Measurements from ENCODE around the gene OTOG.

The OTOG gene

DNA sequence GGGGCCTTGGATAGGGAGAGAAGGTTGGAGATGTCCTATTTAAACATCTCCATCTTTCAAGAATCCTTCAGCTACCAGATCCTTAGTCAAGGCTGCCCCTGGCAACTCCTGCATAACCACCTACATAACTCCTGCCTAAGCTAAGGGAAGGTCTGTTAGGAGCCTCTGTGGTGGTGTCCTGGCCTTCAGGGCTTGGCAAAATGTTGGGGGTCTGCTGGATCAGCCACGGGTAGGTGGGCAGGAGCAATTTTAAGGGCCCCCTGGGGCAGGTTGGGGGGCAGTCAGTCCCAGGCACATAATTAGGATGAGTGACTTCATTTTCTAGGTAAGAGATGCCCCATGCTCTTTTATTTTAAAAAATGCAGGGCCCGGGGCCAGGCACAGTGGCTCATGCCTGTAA, 28.7 kb upstream of the OTOG start:
- DNase-seq = no peak

DNA sequence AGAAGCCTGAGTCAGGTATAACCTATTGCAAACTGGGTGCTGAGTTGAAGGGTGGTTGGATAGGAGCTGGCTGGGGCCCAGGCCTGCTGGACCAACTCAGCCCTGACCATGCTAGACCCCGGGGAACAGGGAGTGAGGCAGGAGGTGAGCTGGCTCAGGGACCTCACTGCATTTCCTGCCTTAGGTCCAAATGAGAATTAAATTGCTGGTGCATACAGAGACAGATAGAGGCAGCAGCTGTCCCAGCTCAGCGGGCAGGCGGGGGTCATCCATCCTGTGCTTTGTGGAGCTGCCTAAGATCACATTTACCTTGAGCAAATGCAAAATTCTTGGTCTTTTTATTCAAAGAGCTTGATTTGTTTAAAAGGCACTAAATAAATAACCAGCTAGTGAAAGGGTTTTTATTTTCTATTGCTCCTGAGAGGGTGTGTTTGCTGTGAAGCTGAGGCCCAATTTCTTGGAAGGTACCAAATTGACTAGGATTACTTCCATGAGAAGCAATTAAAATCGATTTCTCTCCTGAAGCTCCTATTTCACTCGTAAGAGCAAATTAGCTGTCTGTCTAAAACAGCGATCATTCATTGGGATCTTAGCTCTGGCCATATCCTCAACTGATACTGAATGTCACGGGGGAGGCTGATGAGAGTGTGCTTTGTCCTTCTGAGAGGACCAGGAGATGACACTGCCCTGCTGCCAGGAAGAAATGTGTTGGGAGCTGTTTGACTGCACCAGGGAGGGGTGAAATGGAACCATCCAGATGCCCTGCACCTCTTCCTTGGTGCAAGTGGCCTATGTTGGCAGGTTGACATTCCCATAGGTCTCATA, 27.8 kb upstream of the OTOG start:
- DNase-seq = no peak

DNA sequence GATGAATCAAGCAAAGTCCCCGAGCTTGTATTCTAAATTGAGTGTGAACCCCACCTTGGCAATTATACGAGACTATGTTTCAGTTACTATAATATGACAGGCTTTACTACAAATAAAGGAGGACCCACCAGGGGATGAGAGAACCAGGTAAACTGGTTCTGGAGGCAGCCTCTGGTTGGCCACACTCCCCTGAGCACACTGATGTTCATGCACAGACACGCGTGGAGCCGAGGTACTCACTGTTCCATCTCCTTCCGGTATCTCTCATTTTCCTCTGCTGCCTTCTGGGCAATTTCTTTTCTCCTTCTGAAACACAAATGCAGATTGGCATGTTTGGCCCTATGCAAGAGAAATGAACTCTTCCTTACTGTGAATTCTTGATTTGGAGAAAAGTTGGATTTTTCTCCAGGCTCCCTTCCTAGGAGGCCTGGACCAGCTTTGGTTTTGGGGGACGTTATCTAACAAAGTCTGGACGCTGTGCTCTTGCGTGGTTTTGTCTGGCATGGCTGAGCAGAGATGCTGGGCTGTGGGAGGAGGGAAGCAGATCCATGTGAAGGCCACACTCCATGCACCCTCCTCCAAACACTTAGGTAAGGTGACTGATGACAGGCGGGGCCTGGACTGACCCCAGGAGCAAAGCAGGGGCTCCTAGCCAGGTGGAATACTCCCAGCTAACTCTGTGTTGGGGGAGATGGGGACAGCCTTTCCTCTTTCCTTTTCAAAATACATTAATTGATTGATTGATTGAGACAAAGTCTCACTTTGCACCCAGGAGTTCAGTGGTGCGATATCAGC, 25.8 kb upstream of the OTOG start:
- no peak for DNase-seq

DNA sequence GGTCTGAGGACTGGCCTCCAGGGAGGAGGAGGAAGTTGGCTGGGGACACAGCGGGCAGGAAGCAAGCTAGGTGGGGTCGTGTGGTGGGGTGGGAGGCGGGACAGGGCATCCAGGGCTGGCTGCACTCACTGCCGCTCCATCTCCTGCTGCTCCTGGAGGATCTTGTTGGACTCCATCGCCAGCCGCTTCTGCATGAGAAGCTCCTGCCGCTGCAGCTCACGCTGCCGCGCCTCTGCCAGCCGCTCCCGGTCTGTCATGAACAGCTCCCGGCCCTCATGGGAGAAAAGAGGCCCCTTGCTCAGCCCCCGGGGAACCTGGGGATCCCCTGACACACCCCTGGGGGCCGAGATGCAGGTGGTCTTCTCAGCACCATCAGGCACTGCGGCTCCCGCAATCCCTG, 24.4 kb upstream of the OTOG start:
- no peak for DNase-seq

DNA sequence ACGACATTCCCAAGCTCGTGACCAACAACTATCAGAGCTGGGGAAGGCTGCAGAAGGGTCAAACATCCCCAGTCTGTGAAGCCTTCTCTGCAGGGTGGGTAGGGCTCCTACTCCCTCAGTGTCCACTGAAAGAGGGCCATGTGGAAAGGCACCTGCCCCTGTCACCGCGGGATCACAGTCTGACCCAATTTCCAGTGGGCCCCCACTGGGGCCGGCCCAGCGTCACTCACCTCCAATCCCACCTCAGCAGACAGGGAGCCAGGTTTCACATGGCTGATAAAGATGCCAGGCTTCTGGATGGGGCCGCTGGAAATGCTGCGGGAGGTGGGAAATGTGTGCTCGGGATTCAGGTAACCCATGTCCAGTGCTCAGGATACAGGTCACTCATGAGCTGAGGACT, 22.8 kb upstream of the OTOG start:
- no peak for DNase-seq

DNA sequence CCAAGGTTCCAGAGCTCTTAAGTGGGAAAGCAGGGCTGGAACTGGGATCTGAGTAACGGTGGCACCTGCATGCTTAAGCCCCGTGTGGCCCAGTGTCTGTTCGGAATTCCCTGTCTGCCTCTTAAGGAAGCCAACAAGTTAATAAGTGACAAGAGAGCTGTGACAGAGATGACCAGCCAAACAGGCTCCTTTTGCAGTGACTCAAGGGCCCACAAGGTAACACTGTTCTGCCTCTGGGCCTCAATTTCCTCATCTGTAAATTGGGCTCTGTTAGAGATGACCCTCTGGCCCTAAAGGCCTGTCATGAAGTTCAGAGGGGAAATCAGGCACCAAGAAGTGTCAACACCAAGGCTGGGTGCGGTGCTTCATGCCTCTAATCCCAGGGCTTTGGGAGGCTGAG, 21.5 kb upstream of the OTOG start:
- no peak for DNase-seq

DNA sequence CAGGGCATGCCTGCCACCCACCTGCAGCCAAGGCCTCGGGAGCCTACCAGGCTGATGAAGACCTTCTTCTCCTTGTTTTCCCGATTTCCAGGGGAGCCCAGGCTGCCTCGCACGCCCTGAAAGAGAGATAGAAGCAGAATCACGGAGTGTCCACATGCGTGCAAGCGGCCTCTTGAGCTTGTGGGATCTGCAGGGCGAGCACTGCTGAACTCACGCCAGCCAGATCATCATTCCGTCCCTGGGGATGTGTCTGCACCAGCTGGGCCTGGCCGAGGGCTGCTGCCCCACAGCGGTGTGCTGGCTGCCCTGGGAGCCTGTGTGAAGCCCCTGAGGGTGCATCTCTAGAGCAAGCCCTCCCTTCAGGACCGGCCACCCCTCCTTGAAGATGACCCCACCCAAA, 20.7 kb upstream of the OTOG start:
- DNase-seq = no peak

- no peak for DNase-seq
Observed at GRCh38 chr11:17526931-17527627, 20.0 kb upstream of the OTOG start.

- DNase-seq = no peak
Observed at GRCh38 chr11:17527628-17527995, 19.4 kb upstream of the OTOG start.

GRCh38 chr11:17528181-17528691, 18.8 kb upstream of the OTOG start:
- DNase-seq = peak; percentile 51

DNA sequence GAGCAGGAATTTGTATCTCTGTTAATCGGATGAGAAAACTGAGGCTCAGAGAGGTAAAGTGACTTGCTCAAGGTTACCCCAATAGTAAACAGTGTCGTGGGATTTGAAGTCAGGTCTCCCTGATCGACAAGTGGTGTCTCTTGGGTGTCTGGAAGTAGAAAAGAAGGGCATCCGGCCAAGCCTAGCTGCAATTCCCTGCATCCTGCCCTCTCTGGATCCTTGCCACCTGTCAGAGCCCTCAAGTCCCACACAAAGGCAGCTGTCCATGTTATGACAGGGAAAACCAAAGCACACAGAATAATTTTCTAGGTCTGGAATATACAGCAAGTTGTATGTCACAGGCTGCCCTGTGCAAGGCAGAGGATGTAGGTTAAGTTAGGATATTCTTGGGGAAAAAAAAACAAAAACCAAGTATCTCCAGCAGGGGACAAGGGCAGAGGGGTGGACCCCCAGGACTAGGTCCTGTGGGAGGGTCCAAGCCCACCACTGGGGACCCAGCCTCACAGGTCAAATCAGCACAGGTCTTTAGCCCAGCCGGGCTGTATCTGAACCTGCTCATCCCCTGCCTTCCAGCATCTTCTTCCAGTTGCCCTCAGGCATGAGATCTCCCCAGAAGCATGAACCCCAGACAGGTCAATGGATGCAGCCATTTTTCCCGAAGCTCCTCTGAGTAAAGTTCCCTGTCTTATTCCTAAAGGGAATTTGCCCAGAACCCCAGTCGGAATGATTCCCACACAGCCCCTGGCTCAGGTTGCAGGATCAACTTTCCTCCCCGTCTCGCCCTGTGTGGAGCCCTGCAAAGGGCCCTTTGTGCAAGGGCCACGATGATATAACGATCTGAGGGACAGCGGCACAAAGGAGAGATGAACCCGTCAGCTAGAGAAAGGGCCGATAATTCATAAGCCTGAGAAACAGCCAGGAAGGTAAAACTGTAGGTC, 17.9 kb upstream of the OTOG start:
- no peak for DNase-seq

- no peak for DNase-seq
Observed at GRCh38 chr11:17529844-17530185, 17.2 kb upstream of the OTOG start.

DNA sequence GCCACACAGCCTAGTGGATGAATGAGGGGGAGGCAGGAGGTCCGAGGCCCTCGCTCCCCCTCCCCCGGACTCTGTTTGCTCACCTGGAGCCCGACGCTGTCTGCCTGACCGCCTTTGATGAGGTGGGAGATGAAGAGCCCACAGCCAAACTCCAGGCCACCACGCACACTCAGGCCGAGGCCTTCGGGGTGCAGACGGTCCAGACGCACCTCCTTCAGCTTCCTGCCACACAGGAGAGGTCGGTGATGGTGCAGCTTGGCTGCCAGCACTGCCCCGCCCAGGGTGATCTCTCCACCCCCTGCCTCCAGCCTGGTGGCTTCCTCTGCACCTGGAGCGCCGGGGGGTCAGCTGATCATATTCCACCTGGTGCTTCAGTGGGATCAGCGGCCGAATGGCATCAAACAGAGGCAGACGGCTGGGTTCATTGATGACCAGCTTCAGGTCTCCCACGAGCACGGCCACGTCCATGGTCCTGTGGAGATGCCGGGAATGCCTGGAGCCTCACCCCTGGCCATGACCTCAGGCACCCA, 15.9 kb upstream of the OTOG start:
- DNase-seq = no peak

GRCh38 chr11:17531636-17532113, 15.4 kb upstream of the OTOG start:
- DNase-seq = no peak

DNA sequence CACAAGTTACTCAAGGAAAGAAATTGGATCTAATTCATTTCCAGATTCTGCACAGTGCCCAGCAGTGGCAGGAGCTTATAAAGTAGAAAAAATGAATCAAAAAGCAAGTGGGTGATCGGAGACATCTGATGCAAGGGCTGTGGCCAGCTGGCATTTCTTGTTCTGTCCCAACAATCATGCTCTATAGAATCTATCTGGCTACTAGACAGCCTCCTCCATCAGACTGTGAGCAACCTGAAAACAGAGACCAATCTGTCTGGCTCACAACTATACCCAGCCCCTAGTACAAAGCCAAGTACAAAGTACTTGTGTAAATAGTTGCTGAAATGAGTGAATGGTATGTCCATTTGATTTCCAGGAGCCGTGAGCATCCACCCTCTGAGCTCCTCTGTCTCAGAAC, 14.3 kb upstream of the OTOG start:
- DNase-seq = no peak

DNA sequence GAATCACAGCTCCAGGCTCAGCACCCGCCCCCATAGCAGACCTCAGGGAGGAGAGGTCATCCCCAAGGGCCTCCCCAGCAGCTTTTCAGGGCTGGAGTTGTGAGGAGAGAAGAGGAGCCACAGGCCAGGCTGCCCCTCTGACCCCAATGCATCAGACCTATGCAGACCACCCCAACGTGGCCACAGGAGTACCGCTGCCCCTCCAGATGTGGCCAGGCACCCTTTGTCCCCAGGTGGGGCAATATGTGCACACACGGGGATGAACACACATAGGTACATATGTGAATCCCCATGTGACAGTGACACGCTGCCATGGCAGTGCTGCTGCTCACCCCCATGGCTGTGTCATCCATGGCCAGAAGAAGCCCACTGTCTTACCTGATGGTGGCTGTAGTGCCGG, 13.7 kb upstream of the OTOG start:
- DNase-seq = no peak

GRCh38 chr11:17533778-17534415, 13.2 kb upstream of the OTOG start:
- no peak for DNase-seq

- no peak for DNase-seq
Observed at GRCh38 chr11:17535488-17535887, 11.6 kb upstream of the OTOG start.

- DNase-seq = no peak
Observed at GRCh38 chr11:17537261-17537660, 9.8 kb upstream of the OTOG start.

DNA sequence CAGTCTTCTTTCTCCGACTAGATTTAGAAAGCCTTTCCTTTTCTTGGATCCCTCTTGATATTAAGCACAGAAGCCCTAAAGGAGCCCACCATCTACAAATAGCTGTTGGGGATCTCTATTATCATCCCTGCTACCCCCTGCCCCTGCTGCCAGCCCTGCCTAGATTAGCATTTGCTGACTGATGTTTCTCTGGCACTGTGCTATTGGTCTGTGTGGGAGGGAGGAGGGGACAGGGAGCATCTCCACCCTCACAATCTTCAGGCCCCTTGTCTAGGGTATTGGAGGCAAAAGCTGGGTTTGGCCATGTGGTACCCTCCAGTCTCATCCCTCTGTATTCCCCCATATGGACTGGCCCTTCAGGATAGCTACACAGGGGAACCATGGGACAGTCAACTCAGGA, 9.0 kb upstream of the OTOG start:
- DNase-seq = no peak

- DNase-seq = no peak
Observed at GRCh38 chr11:17538731-17539130, 8.3 kb upstream of the OTOG start.

- DNase-seq = no peak
Observed at GRCh38 chr11:17540807-17541206, 6.3 kb upstream of the OTOG start.

Data from stimulated activated CD4-positive, alpha-beta T cell treated with anti-CD3 and anti-CD28 coated beads, Interleukin-1b, Interleukin-23, amount 100 ng/mL, for 48 hours (primary cell).